GM18526 (cell line): ENCODE measurements around the gene SMG9.

Experiments
- POLR2A ChIP-seq: IDR thresholded peaks from 3 replicates; pipeline ENCODE4 v1.6.1; 2011; ENCODE audit not compliant: insufficient read length; ENCODE audit errors: extremely low read depth

The SMG9 gene

DNA sequence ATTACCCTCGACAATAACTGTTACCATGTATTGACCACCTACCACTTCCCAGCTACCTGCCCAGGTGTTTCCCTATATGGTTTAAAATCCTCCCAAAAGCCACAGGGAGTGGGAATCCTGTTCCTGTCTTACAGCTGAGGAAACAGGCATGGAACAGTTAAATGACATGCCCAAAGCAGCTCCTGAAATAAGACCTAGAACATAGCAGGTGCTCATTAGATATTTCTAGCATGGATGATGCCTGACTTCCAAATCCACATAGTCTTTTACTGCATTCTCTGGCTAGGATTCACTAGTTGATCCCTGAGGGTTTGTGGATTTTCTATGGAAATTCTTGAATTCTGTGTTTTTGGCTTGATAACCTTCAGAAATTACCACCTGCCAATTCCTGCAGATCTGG, 13.1 kb upstream of the SMG9 start:
- TF ChIP-seq POLR2A: no peak

DNA sequence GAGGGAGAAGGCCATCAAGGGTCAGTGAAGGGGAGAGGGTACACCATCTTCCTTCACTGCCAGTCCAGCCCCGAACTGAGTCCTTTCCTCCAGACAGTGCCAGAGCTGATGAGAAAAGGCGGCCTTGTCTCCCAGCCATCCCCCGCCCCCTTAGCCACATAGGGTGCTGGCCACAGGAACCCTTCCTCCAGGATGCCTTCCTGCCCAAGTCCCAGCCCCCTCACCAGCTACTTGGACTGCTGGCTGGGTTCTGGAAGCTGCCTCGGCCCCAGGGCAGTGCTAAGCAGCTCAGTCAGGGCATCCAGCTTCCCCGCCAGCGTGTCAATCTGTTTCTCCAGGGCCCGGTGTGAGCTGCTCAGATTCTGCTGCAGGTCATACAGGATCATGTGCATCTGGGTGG, 12.6 kb upstream of the SMG9 start:
- TF ChIP-seq POLR2A: no peak

GRCh38 chr19:43766755-43767043, 11.9 kb upstream of the SMG9 start:
- no peak for TF ChIP-seq POLR2A

- TF ChIP-seq POLR2A: no peak
Measured at GRCh38 chr19:43765109-43765876, 10.5 kb upstream of the SMG9 start.

GRCh38 chr19:43763473-43763939, 8.7 kb upstream of the SMG9 start:
- TF ChIP-seq POLR2A: peak; percentile 28

DNA sequence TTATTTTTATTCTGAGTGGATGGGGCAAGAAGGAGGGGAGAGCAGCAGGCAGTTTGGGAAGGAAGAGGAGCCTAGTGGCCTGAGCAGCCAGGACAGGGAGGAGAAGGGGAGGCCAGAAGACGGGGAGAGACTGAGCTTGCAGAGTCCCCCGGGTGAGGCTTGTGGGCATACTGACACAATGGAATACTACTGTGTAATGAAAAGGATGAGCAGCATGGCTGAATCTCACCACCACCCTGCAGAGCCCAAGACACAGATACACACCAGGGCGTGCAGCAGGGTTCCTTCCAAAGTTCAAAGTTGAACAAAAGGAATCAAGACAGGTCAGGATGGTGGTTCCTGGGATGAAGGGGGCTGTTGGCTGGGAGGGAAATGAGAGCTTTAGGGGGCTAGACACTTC, 8.1 kb upstream of the SMG9 start:
- no peak for TF ChIP-seq POLR2A

DNA sequence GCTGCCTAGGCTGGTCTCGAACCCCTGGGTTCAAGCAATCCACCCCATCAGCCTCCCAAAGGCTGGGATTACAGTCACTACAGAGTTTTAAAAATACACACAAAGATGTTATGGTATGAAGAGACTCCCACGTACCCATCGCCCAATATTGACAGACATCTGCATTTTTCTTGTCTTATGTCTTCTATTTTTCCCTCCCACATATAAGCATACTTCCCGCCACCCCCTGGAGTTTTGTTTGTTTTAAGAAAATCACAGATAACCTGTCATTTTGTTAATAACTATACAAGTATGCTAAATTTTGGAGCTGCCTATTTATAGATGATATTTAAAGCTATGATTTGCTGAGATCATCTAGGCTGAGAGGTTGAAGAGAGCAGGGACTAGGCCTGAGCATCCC, 6.2 kb upstream of the SMG9 start:
- no peak for TF ChIP-seq POLR2A

DNA sequence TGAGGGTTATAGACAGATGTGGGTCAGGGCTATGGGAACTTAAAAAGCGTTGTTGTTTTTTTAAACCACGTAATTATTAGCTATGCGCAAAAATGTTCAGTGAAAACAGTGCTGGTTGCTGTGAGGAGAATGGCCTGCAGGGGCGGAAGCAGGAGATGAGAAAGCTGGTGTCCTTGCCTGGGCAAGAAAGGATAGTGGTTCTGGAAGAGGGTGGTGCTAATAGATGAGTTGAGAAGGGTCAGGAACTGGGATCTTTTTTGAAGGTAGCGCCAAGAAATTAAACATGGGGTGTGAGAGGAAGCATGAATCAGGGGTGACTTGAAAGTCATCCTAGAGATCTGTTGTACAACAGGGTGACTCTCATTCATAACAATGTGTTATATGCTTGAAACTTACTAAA, 4.8 kb upstream of the SMG9 start:
- peak; percentile 1 for TF ChIP-seq POLR2A

DNA sequence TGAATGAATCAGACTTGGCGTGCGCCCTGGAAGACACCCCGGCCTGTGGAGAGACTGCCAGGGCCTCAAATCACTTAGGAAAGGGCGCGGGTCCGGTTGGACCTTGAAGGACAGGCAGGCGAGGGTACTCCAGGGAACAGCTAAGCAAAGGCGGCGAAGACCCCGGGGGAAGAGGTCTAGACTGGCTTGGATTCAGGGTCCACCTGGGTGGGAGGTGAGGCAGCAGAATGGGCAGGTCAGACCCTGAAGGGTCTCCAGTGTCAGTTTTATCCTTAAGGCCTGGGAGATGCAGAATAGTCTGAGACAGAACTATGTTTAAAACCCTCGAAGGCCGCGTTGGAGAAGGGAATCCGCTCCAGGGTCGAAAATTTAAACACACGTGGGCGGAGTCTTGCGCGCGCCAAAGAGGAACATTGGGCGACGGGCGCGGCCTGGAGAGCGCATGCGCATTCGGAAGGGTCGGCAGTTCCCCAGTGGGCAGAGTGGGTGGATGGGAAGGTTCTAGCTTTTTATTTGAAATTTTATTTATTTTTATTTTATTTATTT, 567 bp upstream of the SMG9 start:
- TF ChIP-seq POLR2A: peak; percentile 24

DNA sequence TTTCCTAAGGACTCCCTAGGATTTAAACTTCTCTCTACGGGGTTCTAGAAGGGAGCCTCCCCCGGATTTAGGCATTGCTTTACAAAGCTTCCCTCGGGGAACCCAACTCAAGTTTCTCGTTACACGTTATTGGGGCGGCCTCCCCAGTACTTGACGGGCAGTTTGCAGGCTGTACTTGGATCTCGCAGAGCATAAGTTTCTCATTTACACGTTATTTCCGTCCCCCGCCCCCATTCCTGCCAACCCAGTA, 584 bp downstream of the SMG9 start:
- no peak for TF ChIP-seq POLR2A

GRCh38 chr19:43752287-43752875, 2.4 kb downstream of the SMG9 start:
- no peak for TF ChIP-seq POLR2A

GRCh38 chr19:43751466-43752220, 3.1 kb downstream of the SMG9 start:
- no peak for TF ChIP-seq POLR2A

- TF ChIP-seq POLR2A: no peak
Measured at GRCh38 chr19:43749898-43750297, 4.9 kb downstream of the SMG9 start.

DNA sequence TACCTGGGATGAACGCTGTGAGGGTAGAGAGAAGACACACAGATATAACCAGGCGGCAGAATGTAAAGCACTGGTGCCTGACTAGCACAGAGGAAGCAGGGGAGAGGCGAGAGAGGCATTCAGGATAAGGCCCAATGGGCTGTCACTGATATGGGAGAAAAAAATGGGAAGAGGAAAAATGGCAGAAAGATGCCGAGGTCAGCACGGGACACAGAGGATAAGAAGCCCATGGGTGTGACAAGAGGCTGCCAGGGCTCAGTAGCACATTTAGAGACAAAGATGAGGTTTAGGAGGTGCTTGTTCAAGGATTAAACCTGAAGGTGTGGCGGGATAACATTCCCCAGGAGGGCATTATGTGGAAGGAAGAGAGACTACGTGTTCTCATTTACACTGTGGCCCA, 5.6 kb downstream of the SMG9 start:
- no peak for TF ChIP-seq POLR2A

DNA sequence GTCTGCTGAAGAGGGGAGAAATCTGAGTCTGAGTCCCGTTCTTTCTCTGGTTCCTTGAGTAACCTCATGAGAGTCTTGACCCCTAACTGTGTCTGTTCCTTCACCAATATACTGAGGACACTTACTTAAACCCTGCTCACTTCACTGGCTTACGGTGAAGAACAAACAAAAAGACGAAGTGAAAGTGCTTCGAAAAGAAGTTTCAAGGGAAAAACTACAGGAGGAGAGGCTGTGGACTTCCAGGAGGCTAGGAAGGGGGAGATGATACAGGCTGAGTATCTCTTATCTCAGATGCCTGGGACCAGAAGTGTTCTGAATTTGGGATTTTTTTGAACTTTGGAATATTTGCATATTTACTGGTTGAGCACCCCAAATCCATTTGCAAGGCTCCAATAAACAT, 6.1 kb downstream of the SMG9 start:
- no peak for TF ChIP-seq POLR2A

DNA sequence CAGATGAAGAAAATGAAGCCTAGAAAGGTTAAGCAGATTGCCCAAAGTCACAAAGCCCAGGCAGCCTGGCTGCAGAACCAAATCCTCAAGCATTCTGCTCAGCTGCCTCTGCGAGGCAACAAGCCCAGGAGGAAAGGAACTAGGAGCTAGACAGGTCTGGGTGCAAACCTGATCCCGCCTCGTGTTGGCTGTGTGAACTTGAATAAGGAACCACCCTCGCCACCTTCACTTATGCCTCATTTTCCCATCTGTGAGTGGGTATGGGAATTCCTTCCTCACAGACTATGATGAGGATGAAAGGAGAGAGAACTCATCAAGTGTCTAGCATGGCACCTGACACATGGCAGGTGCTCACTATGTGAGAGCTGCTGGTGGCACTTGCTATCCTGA, 6.6 kb downstream of the SMG9 start:
- TF ChIP-seq POLR2A: no peak
